Suprapubic skin (tissue), 4 donors: ENCODE data around the gene TBC1D5. TPM values are rescaled to one million over a fixed set of nuclear protein-coding genes. Genes with fewer than 3 reads are reported as not detected.

Source experiments
- DNase-seq, 2 donors: peaks; one replicate each; pipeline ENCODE4 v3.0.0-alpha.2; 2019; ENCODE audit warnings: low spot score in 2 of 2
- H3K27ac ChIP-seq: fragments of 200-600 bp; sonication (generic); one replicate; pipeline ENCODE4 v1.5.1; 2019
- H3K27me3 ChIP-seq: fragments of 200-600 bp; sonication (generic); one replicate; pipeline ENCODE4 v1.5.1; 2019
- H3K36me3 ChIP-seq: fragments of 200-600 bp; sonication (generic); one replicate; pipeline ENCODE4 v1.5.1; 2019
- H3K4me1 ChIP-seq: fragments of 200-600 bp; sonication (generic); one replicate; pipeline ENCODE4 v1.5.1; 2019
- H3K4me3 ChIP-seq: fragments of 200-600 bp; sonication (generic); one replicate; pipeline ENCODE4 v1.5.1; 2019; ENCODE audit warnings: mild to moderate bottlenecking
- H3K9me3 ChIP-seq: fragments of 200-600 bp; sonication (generic); one replicate; pipeline ENCODE4 v1.5.1; 2019
- EP300 ChIP-seq: sonication (generic); formaldehyde crosslinking; IDR thresholded peaks from one replicate; pipeline ENCODE4 v1.6.1; 2017; ENCODE audit warnings: antibody characterized with exemption
- POLR2A ChIP-seq, 2 donors: fragments of 450-650 bp; IDR thresholded peaks; one replicate each; pipeline ENCODE4 v1.6.1; 2017; ENCODE audit warnings: antibody characterized with exemption in 2 of 2, mild to moderate bottlenecking in 2 of 2, moderate library complexity in 2 of 2
- POLR2AphosphoS5 ChIP-seq, 3 donors: sonication (generic); formaldehyde crosslinking; IDR thresholded peaks; one replicate each; pipeline ENCODE4 v1.6.1; 2017; ENCODE audit warnings: antibody characterized with exemption in 3 of 3
- WGBS: methylation state at CpG from one replicate; pipeline ENCODE4 v1.1.5; 2018; 5-methylcytosine and 5-hydroxymethylcytosine counted together
- total RNA-seq, 4 donors: library from RNA; depleted of rRNA; stranded (reverse); fragments of >200 nt; gene quantifications; one replicate each; pipeline ENCODE4 v1.1.0, GENCODE V29; 2016
- TF ChIP-seq, protein P1 (sequence below), 2 donors: fragments of 200-600 bp in 1 of 2; fragments of 450-650 bp in 1 of 2; sonication (generic) in 1 of 2; IDR thresholded peaks; one replicate each; pipeline ENCODE4 v1.5.1; 2016 to 2019; ENCODE audit warnings: antibody characterized with exemption in 2 of 2, mild to moderate bottlenecking in 1 of 2, moderate library complexity in 1 of 2

The TBC1D5 gene
- total RNA-seq, 4 donors from 2014 or later, result 66.4 to 98.5 (median 79.9) TPM

DNA sequence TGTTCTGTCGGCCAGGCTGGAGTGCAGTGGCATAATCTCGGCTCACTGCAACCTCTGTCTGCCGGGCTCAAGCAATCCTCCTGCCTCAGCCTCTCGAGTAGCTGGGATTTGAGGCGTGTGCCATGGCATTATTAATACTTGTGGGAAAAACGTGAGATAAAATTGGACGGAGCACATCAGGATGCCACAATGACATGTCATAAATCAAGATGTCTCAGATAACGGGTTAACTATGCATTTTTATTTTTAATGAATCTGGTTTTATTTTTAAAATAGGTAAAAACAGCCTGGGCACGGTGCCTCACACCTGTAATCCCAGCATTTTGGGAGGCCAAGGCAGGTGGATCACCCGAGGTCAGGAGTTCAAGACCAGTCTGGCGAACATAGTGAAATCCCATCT is 212.8 kb downstream of the TBC1D5 start:
- Histone ChIP-seq H3K27me3 (no peaks in the 10 kb centered on the region), H3K4me3 (no peak overlapping the region), H3K27ac (no peak overlapping the region), H3K36me3 (no peaks in the 10 kb centered on the region), H3K9me3 (no peaks in the 10 kb centered on the region), H3K4me1 (no peaks in the 10 kb centered on the region)
- 75% methylated on average over 11 of the region's 11 CpGs for WGBS
- DNase-seq, result no peak
- TF ChIP-seq EP300 (no peak), POLR2A (IDR thresholded peaks at IDR 0.05) (no peak), POLR2AphosphoS5 (IDR thresholded peaks at IDR 0.05) (no peak)
- TF ChIP-seq, protein P1, sequence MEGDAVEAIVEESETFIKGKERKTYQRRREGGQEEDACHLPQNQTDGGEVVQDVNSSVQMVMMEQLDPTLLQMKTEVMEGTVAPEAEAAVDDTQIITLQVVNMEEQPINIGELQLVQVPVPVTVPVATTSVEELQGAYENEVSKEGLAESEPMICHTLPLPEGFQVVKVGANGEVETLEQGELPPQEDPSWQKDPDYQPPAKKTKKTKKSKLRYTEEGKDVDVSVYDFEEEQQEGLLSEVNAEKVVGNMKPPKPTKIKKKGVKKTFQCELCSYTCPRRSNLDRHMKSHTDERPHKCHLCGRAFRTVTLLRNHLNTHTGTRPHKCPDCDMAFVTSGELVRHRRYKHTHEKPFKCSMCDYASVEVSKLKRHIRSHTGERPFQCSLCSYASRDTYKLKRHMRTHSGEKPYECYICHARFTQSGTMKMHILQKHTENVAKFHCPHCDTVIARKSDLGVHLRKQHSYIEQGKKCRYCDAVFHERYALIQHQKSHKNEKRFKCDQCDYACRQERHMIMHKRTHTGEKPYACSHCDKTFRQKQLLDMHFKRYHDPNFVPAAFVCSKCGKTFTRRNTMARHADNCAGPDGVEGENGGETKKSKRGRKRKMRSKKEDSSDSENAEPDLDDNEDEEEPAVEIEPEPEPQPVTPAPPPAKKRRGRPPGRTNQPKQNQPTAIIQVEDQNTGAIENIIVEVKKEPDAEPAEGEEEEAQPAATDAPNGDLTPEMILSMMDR (IDR thresholded peaks at IDR 0.05), result no peak

DNA sequence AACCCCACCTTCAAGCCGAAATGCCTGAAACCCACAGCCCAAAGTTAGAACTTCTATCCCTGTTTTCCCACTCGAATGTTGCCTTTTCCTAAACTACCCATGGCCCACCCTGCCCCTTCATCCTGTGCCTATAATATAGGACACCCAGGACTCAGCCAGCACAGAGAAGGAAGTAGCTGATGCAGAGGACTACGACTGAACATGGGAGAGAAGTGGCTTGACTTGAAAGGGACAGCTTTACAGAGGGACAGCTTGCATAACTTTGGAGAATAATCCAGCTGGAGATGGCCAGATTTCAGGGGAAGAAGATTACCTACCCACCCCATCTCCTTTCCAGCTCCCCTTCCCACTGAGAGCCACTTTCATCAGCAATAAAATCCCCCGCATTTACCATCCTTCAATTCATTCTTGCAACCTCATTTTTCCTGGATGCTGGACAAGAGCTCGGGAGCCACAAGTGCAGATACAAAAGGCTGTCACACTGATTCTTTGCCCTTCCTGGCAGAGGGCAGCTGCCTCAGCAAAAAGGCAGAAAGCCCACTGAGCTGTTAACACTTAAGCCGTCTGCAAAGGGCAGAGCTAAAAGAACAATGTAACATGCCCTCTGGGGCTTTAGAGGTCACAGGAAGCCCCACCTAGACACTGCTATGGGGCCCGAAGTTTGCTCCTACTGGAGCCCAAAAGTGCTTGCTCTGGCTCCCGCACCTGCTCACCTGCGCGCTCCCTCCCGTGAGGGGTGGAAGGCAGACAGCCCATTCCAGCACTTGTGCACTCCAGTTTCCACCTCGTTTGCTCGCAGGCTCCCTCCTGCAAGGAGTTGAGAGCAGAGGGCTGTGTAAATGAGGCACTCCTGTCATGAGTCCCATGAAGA is 224.0 kb downstream of the TBC1D5 start:
- WGBS, result 81% methylated on average over 13 of the region's 13 CpGs
- Histone ChIP-seq H3K9me3 (no peaks in the 10 kb centered on the region), H3K4me1 (no peaks in the 10 kb centered on the region), H3K27ac (no peak overlapping the region), H3K4me3 (no peak overlapping the region), H3K27me3 (no peaks in the 10 kb centered on the region), H3K36me3 (no peaks in the 10 kb centered on the region)
- no peak for DNase-seq
- TF ChIP-seq, protein P1 (IDR thresholded peaks at IDR 0.05), result no peak
- no peak for TF ChIP-seq POLR2A (IDR thresholded peaks at IDR 0.05)
- TF ChIP-seq POLR2AphosphoS5 (IDR thresholded peaks at IDR 0.05), result no peak
- TF ChIP-seq EP300, result no peak

DNA sequence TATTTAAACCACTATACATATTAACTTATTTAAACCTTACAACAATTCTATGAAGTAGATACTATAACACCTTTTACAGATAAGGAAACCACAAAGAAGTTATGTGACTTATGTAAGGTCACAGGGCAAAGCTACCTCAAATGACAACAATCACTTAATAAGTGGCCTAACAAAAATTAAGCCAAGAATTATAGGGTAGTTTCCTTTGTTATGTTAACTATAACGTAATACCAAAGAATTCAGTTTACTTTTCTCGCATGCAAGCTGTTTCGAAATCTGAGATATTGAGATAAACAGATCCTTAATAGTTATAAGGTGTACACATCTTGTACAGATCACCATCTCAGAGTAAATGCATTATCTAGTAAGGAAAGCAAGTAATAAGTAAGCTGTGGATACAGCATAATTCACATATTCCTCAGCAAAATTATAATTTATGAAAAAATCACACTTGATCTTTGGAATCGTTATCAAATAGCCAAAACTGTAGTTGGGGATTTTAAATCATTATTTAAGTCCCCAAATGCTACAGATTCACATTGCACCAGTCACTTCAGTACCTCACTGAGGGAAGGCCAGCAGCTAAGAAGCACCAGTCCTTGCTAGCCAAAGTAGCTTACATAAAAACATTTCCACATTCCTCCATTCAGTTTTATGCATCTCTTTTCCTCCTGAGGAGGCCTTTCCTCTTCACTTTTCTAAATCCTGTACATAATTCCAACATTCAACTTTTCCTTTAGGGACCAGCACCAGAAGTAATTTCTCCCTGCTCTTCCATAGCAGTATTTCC is 226.8 kb downstream of the TBC1D5 start:
- H3K9me3 ChIP-seq, result no peaks in the 10 kb centered on the region
- H3K36me3 ChIP-seq, result no peaks in the 10 kb centered on the region
- no peak overlapping the region for H3K27ac ChIP-seq
- no peak for TF ChIP-seq EP300
- TF ChIP-seq, protein P1 (IDR thresholded peaks at IDR 0.05), result no peak
- TF ChIP-seq POLR2AphosphoS5 (IDR thresholded peaks at IDR 0.05), result no peak
- TF ChIP-seq POLR2A (IDR thresholded peaks at IDR 0.05), result no peak
- 76% methylated on average over 4 of the region's 4 CpGs for WGBS
- no peak overlapping the region for H3K4me3 ChIP-seq
- DNase-seq, result no peak
- no peaks in the 10 kb centered on the region for H3K27me3 ChIP-seq
- H3K4me1 ChIP-seq, result no peaks in the 10 kb centered on the region

DNA sequence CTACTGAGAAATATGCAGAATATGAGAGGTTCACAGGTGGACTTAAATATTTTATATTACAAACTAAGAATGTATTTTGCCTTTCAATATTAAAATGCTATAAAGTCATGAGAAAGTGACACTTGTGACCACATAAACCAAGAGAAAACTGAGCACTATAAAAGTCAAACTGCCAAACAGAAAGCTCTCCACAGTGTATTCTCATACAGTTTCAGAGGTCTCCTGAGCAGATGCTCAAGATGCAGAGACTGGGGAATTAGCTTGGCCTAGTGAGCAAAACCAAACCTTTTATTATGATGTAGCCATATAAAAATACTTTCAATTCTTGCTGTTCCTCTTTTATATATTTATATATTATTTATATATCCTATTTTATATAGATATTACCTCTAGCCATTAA is 227.8 kb downstream of the TBC1D5 start:
- no peak for DNase-seq
- Histone ChIP-seq H3K27ac (no peak overlapping the region), H3K4me3 (no peak overlapping the region), H3K36me3 (no peaks in the 10 kb centered on the region), H3K27me3 (no peaks in the 10 kb centered on the region), H3K9me3 (no peaks in the 10 kb centered on the region), H3K4me1 (no peaks in the 10 kb centered on the region)
- TF ChIP-seq, protein P1 (IDR thresholded peaks at IDR 0.05), result no peak
- TF ChIP-seq EP300 (no peak), POLR2AphosphoS5 (IDR thresholded peaks at IDR 0.05) (no peak), POLR2A (IDR thresholded peaks at IDR 0.05) (no peak)

DNA sequence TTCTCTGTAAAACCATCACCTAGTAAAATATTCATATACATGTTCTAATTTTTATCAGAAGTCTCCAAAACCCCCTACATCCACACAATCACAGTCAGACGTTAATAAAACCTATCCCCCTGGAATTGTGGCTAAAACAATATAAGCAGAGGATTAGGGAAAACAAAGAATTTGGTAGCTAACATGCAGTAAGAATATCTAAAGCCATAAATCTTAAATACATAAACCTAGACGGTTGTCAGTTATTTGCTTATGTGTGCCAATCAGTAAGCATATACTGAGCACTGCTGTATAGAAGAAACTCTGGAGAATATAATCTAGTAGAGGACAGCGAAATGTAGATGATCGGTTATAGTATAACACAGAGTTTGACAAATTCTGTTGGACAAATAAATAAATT is 232.2 kb downstream of the TBC1D5 start:
- no peak for DNase-seq
- 82% methylated on average over 4 of the region's 4 CpGs for whole genome bisulfite sequencing
- no peaks in the 10 kb centered on the region for H3K36me3 ChIP-seq
- TF ChIP-seq EP300, result no peak
- TF ChIP-seq POLR2AphosphoS5 (IDR thresholded peaks at IDR 0.05), result no peak
- no peak for TF ChIP-seq POLR2A (IDR thresholded peaks at IDR 0.05)
- TF ChIP-seq, protein P1 (IDR thresholded peaks at IDR 0.05), result no peak
- H3K4me3 ChIP-seq, result no peak overlapping the region
- H3K9me3 ChIP-seq, result no peaks in the 10 kb centered on the region
- no peaks in the 10 kb centered on the region for H3K4me1 ChIP-seq
- no peak overlapping the region for H3K27ac ChIP-seq
- H3K27me3 ChIP-seq, result no peaks in the 10 kb centered on the region
